ENCODE results near the gene CETN1.

The CETN1 gene

DNA sequence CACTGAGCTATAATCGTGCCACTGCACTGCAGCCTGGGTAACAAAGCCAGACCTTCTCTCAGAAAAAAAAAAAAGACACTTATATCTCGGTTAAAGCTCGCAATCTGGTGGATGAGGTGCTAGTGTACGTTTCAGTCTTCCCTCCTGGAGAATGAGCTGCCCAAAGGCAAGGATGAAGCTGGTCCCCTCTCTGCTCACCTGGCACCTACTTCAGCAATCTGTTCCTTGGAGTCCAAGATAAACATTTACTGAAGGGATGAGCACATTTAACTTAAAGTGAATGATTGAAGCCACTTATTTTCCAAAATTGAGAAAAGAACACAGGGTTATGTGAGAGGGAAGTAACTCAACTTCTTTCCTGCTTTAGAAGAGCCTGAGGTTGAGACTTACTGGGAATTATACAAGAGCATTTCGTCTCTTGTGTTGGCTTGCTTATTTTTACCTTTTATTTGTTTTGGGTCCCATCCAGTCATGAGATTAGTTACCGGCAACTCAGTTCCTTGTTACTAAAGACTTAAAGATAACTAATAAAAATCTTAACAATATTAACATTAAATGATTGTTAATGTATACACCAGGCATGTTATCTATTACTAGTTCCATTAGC lies 46.1 kb upstream of the CETN1 start:
- POLR2A ChIA-PET = interaction anchor here (0.7 kb wide), 1 partner anchor 21 kb away, joined by 3 read pairs; no protein-coding TSS in a partner anchor
- no peaks in the 10 kb centered on the region for H3K36me3 ChIP-seq (ENCODE audit: control insufficient read depth in 2 of 2, insufficient read depth in 1 of 2, low read length in 2 of 2)
- no peak overlapping the region for H3K27ac ChIP-seq (ENCODE audit: extremely low read depth, low read depth, low read length)
- no peak overlapping the region for H3K4me3 ChIP-seq (ENCODE audit: low read depth, low read length)
- no peaks in the 10 kb centered on the region for H3K9me3 ChIP-seq (ENCODE audit: control insufficient read depth, insufficient read depth, low read depth, low read length)
- CTCF ChIA-PET = interaction anchor here (0.9 kb wide), 1 partner anchor 16 kb away, joined by 3 read pairs; no protein-coding TSS in a partner anchor
- H3K4me1 ChIP-seq (ENCODE audit: control insufficient read depth, insufficient read depth, low read length) = no peaks in the 10 kb centered on the region
- TF ChIP-seq ZNF16 (tag by site-specific recombination; IDR thresholded peaks at IDR 0.05; ENCODE audit: low read depth) = no peak
- TF ChIP-seq, protein P1, sequence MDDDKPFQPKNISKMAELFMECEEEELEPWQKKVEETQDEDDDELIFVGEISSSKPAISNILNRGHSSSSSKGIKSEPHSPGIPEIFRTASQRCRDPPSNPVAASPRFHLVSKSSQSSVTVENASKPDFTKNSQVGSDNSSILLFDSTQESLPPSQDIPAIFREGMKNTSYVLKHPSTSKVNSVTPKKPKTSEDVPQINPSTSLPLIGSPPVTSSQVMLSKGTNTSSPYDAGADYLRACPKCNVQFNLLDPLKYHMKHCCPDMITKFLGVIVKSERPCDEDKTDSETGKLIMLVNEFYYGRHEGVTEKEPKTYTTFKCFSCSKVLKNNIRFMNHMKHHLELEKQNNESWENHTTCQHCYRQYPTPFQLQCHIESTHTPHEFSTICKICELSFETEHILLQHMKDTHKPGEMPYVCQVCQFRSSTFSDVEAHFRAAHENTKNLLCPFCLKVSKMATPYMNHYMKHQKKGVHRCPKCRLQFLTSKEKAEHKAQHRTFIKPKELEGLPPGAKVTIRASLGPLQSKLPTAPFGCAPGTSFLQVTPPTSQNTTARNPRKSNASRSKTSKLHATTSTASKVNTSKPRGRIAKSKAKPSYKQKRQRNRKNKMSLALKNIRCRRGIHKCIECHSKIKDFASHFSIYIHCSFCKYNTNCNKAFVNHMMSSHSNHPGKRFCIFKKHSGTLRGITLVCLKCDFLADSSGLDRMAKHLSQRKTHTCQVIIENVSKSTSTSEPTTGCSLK (tag by site-specific recombination; IDR thresholded peaks at IDR 0.05) = no peak
- TF ChIP-seq, protein P2, sequence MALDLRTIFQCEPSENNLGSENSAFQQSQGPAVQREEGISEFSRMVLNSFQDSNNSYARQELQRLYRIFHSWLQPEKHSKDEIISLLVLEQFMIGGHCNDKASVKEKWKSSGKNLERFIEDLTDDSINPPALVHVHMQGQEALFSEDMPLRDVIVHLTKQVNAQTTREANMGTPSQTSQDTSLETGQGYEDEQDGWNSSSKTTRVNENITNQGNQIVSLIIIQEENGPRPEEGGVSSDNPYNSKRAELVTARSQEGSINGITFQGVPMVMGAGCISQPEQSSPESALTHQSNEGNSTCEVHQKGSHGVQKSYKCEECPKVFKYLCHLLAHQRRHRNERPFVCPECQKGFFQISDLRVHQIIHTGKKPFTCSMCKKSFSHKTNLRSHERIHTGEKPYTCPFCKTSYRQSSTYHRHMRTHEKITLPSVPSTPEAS (tag by site-specific recombination; IDR thresholded peaks at IDR 0.05) = no peak
- TF ChIP-seq, protein P3, sequence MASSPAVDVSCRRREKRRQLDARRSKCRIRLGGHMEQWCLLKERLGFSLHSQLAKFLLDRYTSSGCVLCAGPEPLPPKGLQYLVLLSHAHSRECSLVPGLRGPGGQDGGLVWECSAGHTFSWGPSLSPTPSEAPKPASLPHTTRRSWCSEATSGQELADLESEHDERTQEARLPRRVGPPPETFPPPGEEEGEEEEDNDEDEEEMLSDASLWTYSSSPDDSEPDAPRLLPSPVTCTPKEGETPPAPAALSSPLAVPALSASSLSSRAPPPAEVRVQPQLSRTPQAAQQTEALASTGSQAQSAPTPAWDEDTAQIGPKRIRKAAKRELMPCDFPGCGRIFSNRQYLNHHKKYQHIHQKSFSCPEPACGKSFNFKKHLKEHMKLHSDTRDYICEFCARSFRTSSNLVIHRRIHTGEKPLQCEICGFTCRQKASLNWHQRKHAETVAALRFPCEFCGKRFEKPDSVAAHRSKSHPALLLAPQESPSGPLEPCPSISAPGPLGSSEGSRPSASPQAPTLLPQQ (tag by site-specific recombination; IDR thresholded peaks at IDR 0.05) = no peak
- TF ChIP-seq HOXC10 (CRISPR knock-in tag; IDR thresholded peaks at IDR 0.05) = no peak

DNA sequence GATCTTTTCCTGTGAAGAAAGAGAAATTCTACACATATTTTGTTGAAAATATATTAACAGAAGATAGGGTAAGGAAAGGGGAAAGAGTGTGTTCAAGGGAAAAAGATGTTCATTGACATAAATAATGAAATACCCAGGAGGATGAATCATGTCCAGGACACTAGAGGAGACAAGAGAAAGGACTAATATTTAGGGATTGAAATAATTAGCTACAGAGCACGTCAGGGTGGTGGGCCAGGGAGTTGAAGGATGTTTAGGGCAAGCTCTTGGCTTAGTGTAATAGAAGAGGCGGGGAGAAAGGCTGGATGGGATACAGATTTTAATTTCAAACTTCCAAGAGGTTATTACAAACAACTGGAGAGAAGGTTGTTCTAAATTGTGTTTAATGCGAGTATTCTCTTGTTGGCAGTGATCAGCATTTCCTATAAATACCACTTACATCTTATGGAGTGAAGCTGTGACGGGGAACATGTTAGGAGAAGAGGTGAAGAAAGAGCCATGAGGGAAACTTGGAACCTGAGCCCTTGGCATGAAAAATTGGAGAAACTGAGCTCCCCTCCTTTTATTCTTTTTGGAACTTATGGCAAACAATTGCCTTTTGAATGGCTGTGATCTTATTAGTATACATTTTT lies 36.6 kb upstream of the CETN1 start:
- TF ChIP-seq ZNF561 (tag by site-specific recombination; IDR thresholded peaks at IDR 0.05; ENCODE audit: borderline replicate concordance) (no peak), ZSCAN30 (tag by site-specific recombination; IDR thresholded peaks at IDR 0.05) (no peak), FEZF1 (tag by site-specific recombination; IDR thresholded peaks at IDR 0.05) (no peak), ZNF24 (tag by site-specific recombination; IDR thresholded peaks at IDR 0.05) (no peak), ZFP37 (tag by site-specific recombination; IDR thresholded peaks at IDR 0.05) (no peak)

DNA sequence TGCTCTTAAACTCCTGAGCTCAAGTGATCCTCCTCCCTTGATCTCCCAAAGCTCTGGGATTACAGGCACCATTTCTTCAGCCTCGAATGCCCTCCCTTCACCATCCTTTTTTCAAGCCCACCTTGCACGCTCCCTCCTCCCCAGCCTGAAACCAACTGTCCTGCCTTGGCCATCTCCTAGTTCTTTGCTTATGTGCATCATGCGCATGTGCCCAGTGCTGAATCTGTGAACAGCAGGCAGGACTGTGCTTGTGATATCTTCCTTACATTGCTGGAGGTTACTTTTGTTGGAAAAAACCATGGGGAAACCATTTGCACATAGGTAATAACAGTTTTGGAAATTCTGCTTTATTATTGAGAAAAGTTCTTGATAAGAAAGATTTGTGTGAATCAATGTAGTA lies 30.2 kb upstream of the CETN1 start:
- Histone ChIP-seq H3K4me1 (ENCODE audit: control insufficient read depth, insufficient read depth, low read length) (no peaks in the 10 kb centered on the region), H3K9me3 (ENCODE audit: control insufficient read depth, insufficient read depth, low read depth, low read length) (no peaks in the 10 kb centered on the region), H3K36me3 (ENCODE audit: control insufficient read depth in 2 of 2, insufficient read depth in 1 of 2, low read length in 2 of 2) (no peaks in the 10 kb centered on the region), H3K27ac (ENCODE audit: extremely low read depth, low read depth, low read length) (no peak overlapping the region), H3K4me3 (ENCODE audit: low read depth, low read length) (no peak overlapping the region)
- POLR2A ChIA-PET = no interaction called here
- CTCF ChIA-PET = interaction anchor here (0.7 kb wide), 1 partner anchor 52 kb away, joined by 4 read pairs; no protein-coding TSS in a partner anchor
- TF ChIP-seq YY2 (tag by site-specific recombination; IDR thresholded peaks at IDR 0.05) = no peak
- TF ChIP-seq, protein P4, sequence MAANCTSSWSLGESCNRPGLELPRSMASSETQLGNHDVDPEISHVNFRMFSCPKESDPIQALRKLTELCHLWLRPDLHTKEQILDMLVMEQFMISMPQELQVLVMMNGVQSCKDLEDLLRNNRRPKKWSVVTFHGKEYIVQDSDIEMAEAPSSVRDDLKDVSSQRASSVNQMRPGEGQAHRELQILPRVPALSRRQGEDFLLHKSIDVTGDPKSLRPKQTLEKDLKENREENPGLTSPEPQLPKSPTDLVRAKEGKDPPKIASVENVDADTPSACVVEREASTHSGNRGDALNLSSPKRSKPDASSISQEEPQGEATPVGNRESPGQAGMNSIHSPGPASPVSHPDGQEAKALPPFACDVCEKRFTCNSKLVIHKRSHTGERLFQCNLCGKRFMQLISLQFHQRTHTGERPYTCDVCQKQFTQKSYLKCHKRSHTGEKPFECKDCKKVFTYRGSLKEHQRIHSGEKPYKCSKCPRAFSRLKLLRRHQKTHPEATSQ (tag by site-specific recombination; IDR thresholded peaks at IDR 0.05) = no peak
- no peak for TF ChIP-seq ZNF157 (tag by site-specific recombination; IDR thresholded peaks at IDR 0.05)
- TF ChIP-seq ZFP3 (tag by site-specific recombination; IDR thresholded peaks at IDR 0.05; ENCODE audit: low read depth) = no peak
- TF ChIP-seq, protein P5, sequence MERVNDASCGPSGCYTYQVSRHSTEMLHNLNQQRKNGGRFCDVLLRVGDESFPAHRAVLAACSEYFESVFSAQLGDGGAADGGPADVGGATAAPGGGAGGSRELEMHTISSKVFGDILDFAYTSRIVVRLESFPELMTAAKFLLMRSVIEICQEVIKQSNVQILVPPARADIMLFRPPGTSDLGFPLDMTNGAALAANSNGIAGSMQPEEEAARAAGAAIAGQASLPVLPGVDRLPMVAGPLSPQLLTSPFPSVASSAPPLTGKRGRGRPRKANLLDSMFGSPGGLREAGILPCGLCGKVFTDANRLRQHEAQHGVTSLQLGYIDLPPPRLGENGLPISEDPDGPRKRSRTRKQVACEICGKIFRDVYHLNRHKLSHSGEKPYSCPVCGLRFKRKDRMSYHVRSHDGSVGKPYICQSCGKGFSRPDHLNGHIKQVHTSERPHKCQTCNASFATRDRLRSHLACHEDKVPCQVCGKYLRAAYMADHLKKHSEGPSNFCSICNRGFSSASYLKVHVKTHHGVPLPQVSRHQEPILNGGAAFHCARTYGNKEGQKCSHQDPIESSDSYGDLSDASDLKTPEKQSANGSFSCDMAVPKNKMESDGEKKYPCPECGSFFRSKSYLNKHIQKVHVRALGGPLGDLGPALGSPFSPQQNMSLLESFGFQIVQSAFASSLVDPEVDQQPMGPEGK (tag by site-specific recombination; IDR thresholded peaks at IDR 0.05) = no peak
- TF ChIP-seq RBAK (tag by site-specific recombination; IDR thresholded peaks at IDR 0.05) = no peak
- no peak for TF ChIP-seq OVOL3 (tag by site-specific recombination; IDR thresholded peaks at IDR 0.05)
- TF ChIP-seq, protein P6, sequence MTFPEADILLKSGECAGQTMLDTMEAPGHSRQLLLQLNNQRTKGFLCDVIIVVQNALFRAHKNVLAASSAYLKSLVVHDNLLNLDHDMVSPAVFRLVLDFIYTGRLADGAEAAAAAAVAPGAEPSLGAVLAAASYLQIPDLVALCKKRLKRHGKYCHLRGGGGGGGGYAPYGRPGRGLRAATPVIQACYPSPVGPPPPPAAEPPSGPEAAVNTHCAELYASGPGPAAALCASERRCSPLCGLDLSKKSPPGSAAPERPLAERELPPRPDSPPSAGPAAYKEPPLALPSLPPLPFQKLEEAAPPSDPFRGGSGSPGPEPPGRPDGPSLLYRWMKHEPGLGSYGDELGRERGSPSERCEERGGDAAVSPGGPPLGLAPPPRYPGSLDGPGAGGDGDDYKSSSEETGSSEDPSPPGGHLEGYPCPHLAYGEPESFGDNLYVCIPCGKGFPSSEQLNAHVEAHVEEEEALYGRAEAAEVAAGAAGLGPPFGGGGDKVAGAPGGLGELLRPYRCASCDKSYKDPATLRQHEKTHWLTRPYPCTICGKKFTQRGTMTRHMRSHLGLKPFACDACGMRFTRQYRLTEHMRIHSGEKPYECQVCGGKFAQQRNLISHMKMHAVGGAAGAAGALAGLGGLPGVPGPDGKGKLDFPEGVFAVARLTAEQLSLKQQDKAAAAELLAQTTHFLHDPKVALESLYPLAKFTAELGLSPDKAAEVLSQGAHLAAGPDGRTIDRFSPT (tag by site-specific recombination; IDR thresholded peaks at IDR 0.05) = no peak
- TF ChIP-seq ZNF354C (tag by site-specific recombination; IDR thresholded peaks at IDR 0.05; ENCODE audit: borderline replicate concordance, low read depth) = no peak
- TF ChIP-seq ZNF184 (tag by site-specific recombination; IDR thresholded peaks at IDR 0.05) = no peak

More for the DNA sequence above, 36.6 kb upstream of the CETN1 start:
- CTCF ChIA-PET = no interaction called here
- POLR2A ChIA-PET = interaction anchor here (1.1 kb wide), 1 partner anchor 54 kb away, joined by 3 read pairs; no protein-coding TSS in a partner anchor
- no peaks in the 10 kb centered on the region for H3K9me3 ChIP-seq (ENCODE audit: control insufficient read depth, insufficient read depth, low read depth, low read length)
- no peaks in the 10 kb centered on the region for H3K4me1 ChIP-seq (ENCODE audit: control insufficient read depth, insufficient read depth, low read length)
- no peaks in the 10 kb centered on the region for H3K36me3 ChIP-seq (ENCODE audit: control insufficient read depth in 2 of 2, insufficient read depth in 1 of 2, low read length in 2 of 2)
- no peak overlapping the region for H3K27ac ChIP-seq (ENCODE audit: extremely low read depth, low read depth, low read length)
- no peak overlapping the region for H3K4me3 ChIP-seq (ENCODE audit: low read depth, low read length)
